Measurements from ENCODE around the gene ENO2.
"Not testable (repeated sequence)": the region's sequence is repeated elsewhere in the genome, so short reads cannot be mapped to it uniquely, and the experiment has no call there.

Gene ENO2

DNA sequence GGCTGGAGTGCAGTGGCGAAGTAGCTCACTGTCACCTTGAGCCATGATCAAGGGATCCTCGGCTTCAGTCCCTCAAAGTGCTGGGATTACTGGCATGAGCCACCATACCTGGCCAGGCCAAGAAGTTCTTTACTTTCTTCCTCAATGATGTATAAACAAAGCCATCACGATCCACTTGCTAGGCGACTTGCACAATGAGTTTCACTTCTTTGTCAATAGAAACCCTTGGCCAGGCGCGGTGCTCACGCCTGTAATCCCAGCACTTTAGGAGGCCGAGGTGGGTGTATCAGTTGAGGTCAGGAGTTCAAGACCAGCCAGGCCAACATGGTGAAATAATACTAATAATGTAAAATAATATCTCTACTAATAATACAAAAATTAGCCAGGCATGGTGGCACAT, 26.9 kb upstream of the ENO2 start:
- DNase-seq: no peak

- DNase-seq: no peak
These were observed 26.0 kb upstream of the ENO2 start for GRCh38 chr12:6888360-6888759.

- not testable (repeated sequence) for DNase-seq
These were observed 25.6 kb upstream of the ENO2 start for GRCh38 chr12:6888794-6889193.

DNA sequence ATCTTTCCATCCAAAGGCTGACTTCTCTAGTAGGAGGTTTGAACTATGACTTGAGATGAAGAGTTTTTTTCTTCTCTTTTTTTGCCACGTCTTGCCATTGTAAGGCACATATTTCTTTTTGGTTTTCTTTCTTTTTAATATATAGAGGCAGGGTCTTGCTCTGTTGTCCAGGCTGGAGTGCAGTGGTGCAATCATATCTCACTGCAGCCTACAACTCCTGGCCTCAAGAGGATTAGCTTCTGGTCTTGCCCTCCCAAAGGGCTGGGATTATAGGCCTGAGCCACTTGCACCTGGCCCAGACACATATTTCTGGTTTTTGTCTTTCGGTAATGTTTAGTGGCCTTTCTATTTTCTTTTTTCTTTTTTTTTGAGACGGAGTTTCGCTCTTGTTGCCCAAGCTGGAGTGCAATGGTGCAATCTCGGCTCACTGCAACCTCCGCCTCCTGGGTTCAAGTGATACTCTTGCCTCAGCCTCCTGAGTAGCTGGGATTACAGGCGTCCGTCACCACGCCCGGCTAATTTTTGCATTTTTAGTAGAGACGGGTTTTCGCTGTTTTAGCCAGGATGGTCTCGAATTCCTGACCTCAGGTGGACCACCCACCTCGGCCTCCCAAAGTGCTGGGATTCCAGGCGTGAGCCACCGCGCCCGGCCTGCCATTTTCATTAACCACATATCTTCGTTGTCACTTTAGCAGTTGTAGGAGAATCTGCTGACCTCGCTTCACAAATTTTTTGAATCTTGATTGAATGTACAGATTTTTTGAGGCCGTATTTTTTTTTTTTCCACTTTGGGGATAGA, 24.4 kb upstream of the ENO2 start:
- not testable (repeated sequence) for DNase-seq

DNA sequence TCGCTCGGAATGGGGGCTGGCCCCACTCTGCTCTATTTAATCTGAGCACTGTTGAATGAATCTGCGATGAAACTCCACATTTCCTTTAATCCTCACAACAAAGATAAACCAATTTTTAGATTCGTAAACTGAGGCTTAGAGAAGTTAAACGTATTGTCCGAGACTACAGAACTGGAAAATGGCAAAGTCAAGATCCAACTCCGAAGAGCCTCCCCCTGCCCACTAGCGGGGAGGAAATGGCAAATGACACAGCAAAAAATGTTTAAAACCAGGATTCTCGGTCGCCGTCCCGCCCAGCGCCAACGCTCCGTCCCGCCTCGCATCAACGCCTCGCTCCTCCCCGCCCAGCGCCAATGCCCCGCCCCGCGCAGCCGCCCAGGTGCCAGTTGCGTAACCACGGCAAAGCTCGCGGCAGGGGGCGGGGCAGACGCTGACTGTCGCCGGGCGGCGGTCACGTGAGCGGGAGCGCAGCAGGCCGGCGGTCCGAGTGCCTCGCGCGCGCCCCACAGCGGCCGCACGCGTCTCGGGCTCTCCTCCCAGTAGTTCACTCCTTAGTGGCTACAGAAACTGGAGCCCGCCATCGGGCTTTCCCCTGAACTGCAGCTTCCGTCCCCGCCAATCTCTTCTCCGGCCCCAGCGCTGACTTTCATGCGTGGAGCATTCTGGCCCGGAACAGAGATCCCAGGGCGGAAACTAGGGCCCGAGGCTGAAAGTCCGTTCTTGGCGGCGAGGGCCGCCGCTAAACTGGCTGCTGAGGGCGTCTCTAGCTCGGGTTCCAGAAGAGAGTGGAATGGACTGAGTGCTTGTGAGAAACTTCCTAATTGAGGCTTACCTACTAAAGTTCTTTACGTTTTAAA, 23.4 kb upstream of the ENO2 start:
- peak; percentile 99 for DNase-seq

GRCh38 chr12:6891646-6892001, 22.8 kb upstream of the ENO2 start:
- DNase-seq: no peak

DNA sequence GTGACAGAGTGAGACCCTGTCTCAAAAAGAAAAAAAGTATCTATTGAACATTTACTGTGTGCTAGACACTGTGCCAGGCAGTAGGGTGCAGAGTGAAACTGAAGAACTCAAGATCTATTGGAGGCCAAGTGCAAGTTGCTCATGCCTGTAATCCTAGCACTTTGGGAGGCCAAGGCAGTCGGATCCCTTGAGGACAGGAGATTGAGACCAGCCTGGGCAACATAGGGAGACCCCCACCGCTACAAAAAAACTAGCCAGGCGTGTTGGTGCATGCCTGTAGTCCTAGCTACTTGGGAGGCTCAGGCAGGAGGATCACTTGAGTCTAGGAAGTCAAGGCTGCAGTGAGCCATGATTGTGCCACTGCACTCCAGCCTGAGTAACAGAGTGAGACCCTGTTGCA, 21.7 kb upstream of the ENO2 start:
- not testable (repeated sequence) for DNase-seq

DNA sequence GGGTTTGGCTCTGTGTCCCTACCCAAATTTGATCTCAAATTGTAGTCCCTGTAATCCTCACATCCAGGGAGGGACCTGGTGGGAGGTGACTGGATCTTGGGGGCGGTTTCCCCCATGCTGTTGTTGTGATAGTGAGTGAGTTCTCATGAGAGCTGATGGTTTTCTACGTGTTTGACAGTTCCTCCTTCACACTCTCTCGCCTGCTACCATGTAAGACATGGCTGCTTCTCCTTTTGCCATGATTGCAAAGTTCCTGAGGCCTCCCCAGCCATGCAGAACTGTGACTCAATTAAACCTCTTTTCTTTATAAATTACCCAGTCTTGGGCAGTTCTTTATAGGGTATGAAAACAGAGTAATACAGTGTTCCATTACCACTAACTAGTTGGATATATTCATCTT, 20.1 kb upstream of the ENO2 start:
- no peak for DNase-seq

DNA sequence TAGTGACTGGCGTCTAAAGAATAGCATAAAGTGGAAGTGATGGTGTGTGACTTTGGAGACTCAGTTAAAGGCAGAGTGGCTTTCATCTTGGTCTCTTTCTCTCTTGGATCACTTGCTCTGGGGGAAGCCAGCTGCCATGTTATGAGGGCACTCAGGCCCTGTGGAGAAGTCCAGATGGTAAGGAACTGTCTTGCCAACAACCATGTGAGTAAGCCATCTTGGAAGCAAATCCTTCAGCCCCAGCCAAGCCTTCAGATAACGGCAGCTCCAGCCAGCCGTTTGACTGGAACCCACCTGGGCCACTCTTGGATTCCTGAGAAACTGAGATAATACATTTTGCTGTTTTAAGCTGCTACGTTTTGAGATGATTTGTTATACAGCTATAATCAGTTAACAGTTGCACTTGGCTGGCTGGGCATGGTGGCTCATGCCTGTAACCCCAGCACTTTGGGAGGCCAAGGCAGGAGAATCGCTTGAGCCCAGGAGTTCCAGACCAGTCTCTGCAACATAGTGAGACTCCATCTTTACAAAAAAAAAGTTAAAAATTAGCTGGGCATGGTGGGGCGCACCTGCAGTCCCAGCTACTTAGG, 17.4 kb upstream of the ENO2 start:
- DNase-seq: no peak

- DNase-seq: no peak
These were observed 15.0 kb upstream of the ENO2 start for GRCh38 chr12:6899427-6899826.

GRCh38 chr12:6899837-6900519, 14.4 kb upstream of the ENO2 start:
- DNase-seq: no peak

DNA sequence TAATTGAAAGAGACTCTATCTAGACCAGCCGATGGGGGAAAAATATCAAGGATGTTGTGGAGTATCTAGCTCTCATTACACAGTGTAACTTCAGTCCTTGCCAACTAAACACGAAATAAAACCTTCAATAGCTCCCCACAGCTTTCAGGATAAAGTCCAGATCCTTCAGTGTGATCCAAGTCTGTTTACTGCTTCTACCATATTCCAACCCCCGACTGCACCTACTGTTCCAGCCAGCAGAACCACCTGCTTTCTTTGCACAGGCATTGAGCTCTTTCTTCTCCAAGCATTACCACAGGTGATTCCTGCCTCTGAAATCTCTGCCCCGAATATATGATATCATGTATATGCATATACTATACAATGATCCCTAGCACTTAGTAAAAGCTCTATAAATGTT, 11.9 kb upstream of the ENO2 start:
- DNase-seq: no peak

- DNase-seq: no peak
These were observed 10.7 kb upstream of the ENO2 start for GRCh38 chr12:6903722-6904121.

GRCh38 chr12:6904280-6905276, 9.8 kb upstream of the ENO2 start, which contains the start of gene LRRC23:
Gene LRRC23, plus strand, starts transcription at chr12:6904822. Its CDS starts 812 bp downstream, at chr12:6905634.
- peak; percentile 98 for DNase-seq

DNA sequence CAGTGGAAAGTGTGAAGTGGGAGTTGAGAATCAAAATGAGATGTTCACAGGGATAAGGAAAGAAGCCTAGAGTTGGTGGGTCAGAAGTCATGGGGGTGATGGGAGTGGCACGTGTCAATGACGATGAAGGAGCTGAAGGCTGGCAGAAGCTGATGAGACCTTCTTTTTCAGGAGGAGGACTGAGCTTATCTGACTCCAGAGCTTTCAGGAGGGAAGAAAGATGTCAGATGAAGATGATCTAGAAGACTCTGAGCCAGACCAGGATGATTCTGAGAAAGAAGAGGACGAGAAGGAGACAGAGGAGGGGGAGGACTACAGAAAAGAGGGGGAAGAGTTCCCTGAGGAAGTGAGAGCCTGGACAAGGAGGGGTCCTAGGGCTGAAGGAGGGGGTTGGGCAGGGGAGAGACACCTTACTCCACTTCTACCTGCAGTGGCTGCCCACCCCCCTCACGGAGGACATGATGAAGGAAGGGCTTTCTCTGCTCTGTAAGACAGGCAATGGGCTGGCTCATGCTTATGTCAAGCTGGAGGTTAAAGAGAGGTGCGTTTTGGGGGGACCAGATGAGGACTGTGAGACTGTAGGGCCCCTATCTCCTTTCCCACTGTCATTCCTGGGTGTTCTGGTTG, 8.9 kb upstream of the ENO2 start:
- DNase-seq: no peak

DNA sequence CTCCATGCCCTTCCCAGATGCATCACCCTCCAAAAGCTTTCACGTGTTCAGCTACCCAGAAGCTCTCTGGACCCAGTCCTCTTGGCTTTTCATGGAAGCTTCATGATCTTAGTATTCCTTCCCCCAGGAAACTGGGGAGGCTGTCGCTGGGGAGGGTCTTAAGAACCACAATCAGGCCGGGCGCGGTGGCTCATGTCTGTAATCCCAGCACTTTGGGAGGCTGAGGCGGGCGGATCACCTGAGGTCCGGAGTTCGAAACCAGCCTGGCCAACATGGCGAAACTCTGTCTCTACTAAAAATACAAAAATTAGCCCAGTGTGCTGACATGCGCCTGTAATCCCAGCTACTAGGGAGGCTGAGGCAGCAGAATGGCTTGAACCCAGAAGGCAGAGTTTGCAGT, 6.2 kb upstream of the ENO2 start:
- not testable (repeated sequence) for DNase-seq

DNA sequence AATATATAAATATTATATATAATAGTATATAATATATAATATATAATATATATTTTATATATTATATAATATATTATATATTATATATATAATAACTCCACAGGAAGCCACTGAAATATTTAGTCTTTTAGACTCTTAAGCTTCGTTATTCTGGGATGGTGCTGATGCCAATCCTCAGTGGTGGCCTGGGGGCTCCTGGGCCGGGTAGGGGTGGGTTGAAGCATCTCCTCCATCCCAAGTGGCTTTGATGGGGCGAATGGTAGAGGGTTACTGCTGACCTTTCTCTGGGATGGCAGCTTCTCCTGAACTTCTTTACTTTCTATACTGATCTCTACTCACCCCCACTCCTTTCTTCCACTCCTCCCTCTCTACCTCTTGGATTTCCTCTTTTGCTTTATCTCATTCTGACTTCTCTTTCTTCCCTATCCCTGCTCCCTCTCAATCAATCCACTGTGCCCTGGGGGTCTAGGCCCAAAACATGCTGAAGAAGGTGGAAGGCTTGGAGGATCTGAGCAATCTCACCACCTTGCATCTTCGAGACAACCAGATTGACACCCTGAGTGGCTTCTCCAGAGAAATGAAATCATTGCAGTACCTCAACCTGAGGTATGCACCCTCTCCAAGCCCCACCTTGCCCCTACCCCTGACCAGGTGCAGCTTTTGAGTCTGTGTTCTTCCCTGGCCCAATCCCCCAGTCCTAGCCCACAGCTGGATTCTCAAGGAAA, 4.8 kb upstream of the ENO2 start:
- DNase-seq: no peak

DNA sequence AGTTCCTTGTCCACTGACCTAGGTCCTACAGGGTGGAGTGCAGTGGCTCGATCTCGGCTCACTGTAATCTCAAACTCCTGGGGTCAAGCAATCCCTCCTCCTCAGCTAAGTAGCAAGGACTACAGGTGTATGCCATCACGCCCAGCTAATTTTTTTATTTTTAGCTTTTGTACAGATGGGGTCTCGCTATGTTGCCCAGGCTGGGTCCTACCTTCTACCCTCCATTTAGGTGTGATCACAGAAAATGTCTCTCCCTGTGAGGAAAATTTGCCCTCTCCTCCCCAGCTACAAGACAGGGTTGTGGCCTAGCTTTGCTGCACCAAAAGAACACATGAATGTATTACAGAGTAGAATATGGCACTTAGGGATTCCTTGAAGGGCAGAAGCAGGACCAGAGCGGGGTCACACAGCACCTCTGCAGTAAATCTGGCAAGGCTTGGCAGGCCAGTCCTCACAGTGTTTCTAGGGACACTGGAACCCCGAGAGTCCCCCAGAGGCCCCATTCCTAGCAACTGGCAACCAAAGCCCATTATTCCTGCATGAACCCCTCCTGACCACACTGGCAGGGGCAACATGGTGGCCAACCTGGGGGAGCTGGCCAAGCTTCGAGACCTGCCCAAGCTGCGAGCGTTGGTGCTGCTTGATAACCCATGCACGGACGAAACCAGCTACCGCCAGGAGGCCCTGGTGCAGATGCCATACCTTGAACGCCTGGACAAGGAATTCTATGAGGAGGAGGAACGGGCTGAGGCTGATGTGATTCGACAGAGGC, 2.0 kb upstream of the ENO2 start:
- no peak for DNase-seq

- no peak for DNase-seq
These were observed 788 bp downstream of the ENO2 start for GRCh38 chr12:6914947-6915788.

Data from activated CD4-positive, alpha-beta T cell treated with anti-CD3 and anti-CD28 coated beads, Interleukin-2, amount 50 U/mL, for 1 hour (primary cell).